Gastrocnemius medialis (tissue), 4 donors: ENCODE results near the gene RILPL1.

Experiments
- CTCF ChIP-seq, 5 experiments: fragments of 450-650 bp in 3 of 5; fragments of 200-600 bp in 2 of 5; sonication (generic) in 2 of 5; IDR thresholded peaks in 4 of 5; conservative IDR thresholded peaks in 1 of 5; 1 replicate in 4 of 5; 2 replicates in 1 of 5; pipeline ENCODE4 v1.5.1; 2016 to 2019; ENCODE audit warnings: antibody characterized with exemption in 5 of 5, mild to moderate bottlenecking in 3 of 5, moderate library complexity in 3 of 5
- POLR2A ChIP-seq, 2 donors: fragments of 450-650 bp; IDR thresholded peaks; one replicate each; pipeline ENCODE4 v1.6.1; 2017; ENCODE audit warnings: antibody characterized with exemption in 2 of 2, mild to moderate bottlenecking in 2 of 2, moderate library complexity in 2 of 2

- TF ChIP-seq CTCF (IDR thresholded peaks at IDR 0.05 in 4 of 5, conservative IDR thresholded peaks at IDR 0.05 in 1 of 5) (no peak), POLR2A (IDR thresholded peaks at IDR 0.05) (no peak)
Measured at GRCh38 chr12:123433615-123434014, 99.9 kb downstream of the RILPL1 start.
